ENCODE results near the gene SPRR4. TPM values are rescaled to one million over a fixed set of nuclear protein-coding genes. Genes with fewer than 3 reads are reported as not detected.

Gene SPRR4
- total and polyA plus RNA-seq, 10 donors: not detected

GRCh38 chr1:152942161-152942560 is 28.3 kb upstream of the SPRR4 start:
- Histone ChIP-seq H3K27me3 (replicated peaks in 1 of 7) (peaks cover 0 to 11% (median 0%) of the 10 kb centered on the region in 7 donors), H3K9me3 (no peaks in the 10 kb centered on the region), H3K4me3 (no peak overlapping the region), H3K27ac (no peak overlapping the region), H3K36me3 (no peaks in the 10 kb centered on the region), H3K4me1 (no peaks in the 10 kb centered on the region)
- no peak for TF ChIP-seq CTCF (IDR thresholded peaks at IDR 0.05 in 8 of 11, conservative IDR thresholded peaks at IDR 0.05 in 3 of 11)
- TF ChIP-seq POLR2A (IDR thresholded peaks at IDR 0.05): no peak
- intact Hi-C loops (cut with DNase I; ENCODE audit: low total_unique reads): no loop called here
- no peak for DNase-seq
- 65 to 89% (median 84%) methylated on average over 2 of the region's 2 CpGs for WGBS, 5 donors

- Histone ChIP-seq H3K27me3 (replicated peaks in 1 of 7) (peaks cover 0 to 12% (median 0%) of the 10 kb centered on the region in 7 donors), H3K36me3 (no peaks in the 10 kb centered on the region), H3K4me3 (no peak overlapping the region), H3K27ac (no peak overlapping the region), H3K9me3 (no peaks in the 10 kb centered on the region), H3K4me1 (no peaks in the 10 kb centered on the region)
- 69 to 83% (median 72%) methylated on average over 3 of the region's 3 CpGs for WGBS, 5 donors
- TF ChIP-seq POLR2AphosphoS5 (IDR thresholded peaks at IDR 0.05) (no peak), POLR2A (IDR thresholded peaks at IDR 0.05) (no peak), CTCF (IDR thresholded peaks at IDR 0.05 in 8 of 11, conservative IDR thresholded peaks at IDR 0.05 in 3 of 11) (no peak)
- no peak for DNase-seq
- intact Hi-C loops (cut with DNase I; ENCODE audit: low total_unique reads): no loop called here
Measured at GRCh38 chr1:152946248-152946647, 24.2 kb upstream of the SPRR4 start.

- Histone ChIP-seq H3K9me3 (no peaks in the 10 kb centered on the region), H3K27ac (no peak within 1 kb of the TSS), H3K4me3 (no peak within 1 kb of the TSS), H3K4me1 (no peaks in the 10 kb centered on the region), H3K27me3 (replicated peaks in 1 of 7) (peaks cover 0 to 12% (median 0%) of the 10 kb centered on the region in 7 donors), H3K36me3 (no peaks in the 10 kb centered on the region)
- TF ChIP-seq CTCF (IDR thresholded peaks at IDR 0.05 in 8 of 11, conservative IDR thresholded peaks at IDR 0.05 in 3 of 11) (no peak), POLR2AphosphoS5 (IDR thresholded peaks at IDR 0.05) (no peak), POLR2A (IDR thresholded peaks at IDR 0.05) (no peak)
- intact Hi-C loops (cut with DNase I; ENCODE audit: low total_unique reads): no loop called here
- 58 to 78% (median 75%) methylated on average over 4 of the region's 4 CpGs for WGBS, 5 donors
- no peak for DNase-seq
Measured at GRCh38 chr1:152946651-152947256, 23.7 kb upstream of the SPRR4 start, which contains the start of gene SPRR5. Gene SPRR5 (plus strand): TSS chr1:152947206. CDS start chr1:152948555, 1,349 bp downstream.

GRCh38 chr1:152951711-152952110 is 18.7 kb upstream of the SPRR4 start:
- Histone ChIP-seq H3K27me3 (replicated peaks in 1 of 7) (peaks cover 0 to 9% (median 0%) of the 10 kb centered on the region in 7 donors), H3K4me1 (no peaks in the 10 kb centered on the region), H3K9me3 (no peaks in the 10 kb centered on the region), H3K4me3 (no peak overlapping the region), H3K36me3 (no peaks in the 10 kb centered on the region), H3K27ac (no peak overlapping the region)
- 80 to 86% (median 81%) methylated on average over 5 of the region's 5 CpGs for WGBS, 5 donors
- no peak for DNase-seq
- intact Hi-C loops (cut with DNase I; ENCODE audit: low total_unique reads): no loop called here
- no peak for TF ChIP-seq CTCF (IDR thresholded peaks at IDR 0.05 in 8 of 11, conservative IDR thresholded peaks at IDR 0.05 in 3 of 11)
- TF ChIP-seq POLR2A (IDR thresholded peaks at IDR 0.05): no peak
- TF ChIP-seq POLR2AphosphoS5 (IDR thresholded peaks at IDR 0.05): no peak
